GM23338 (cell line): ENCODE measurements around the gene RPTOR.

Experiments
- EZH2 ChIP-seq: fragments of 200-600 bp; sonication (generic); IDR thresholded peaks from one replicate; pipeline ENCODE4 v1.8.0; 2017; ENCODE audit warnings: antibody characterized with exemption, mild to moderate bottlenecking, low read depth; ENCODE audit not compliant: unreplicated experiment
- EZH2phosphoT487 ChIP-seq: fragments of 200-600 bp; sonication (generic); IDR thresholded peaks from one replicate; pipeline ENCODE4 v1.8.1; 2018; ENCODE audit warnings: antibody characterized with exemption; ENCODE audit not compliant: unreplicated experiment
- NANOG ChIP-seq: IDR thresholded peaks from 2 replicates; pipeline ENCODE4 v1.6.1; 2016; ENCODE audit warnings: antibody characterized with exemption, borderline replicate concordance
- POLR2AphosphoS5 ChIP-seq: IDR thresholded peaks from 2 replicates; pipeline ENCODE4 v1.6.1; 2016; ENCODE audit warnings: antibody characterized with exemption, low read depth
- ZNF114 ChIP-seq: fragments of 250-450 bp; sonication (Bioruptor Pico); IDR thresholded peaks from 2 replicates; pipeline ENCODE4 v1.5.0; 2020; ENCODE audit warnings: mild to moderate bottlenecking, moderate library complexity
- TF ChIP-seq, protein P1 (sequence below), 2 experiments: fragments of 200-600 bp in 1 of 2; sonication (generic) in 1 of 2; conservative IDR thresholded peaks; 2 replicates each; pipeline versions ENCODE4 v1.5.1 to v1.6.1; 2016 to 2017; ENCODE audit warnings: antibody characterized with exemption in 2 of 2, low read depth in 2 of 2, mild to moderate bottlenecking in 2 of 2, moderate library complexity in 1 of 2
- TF ChIP-seq, protein P2 (sequence below): IDR thresholded peaks from one replicate; pipeline ENCODE4 v1.6.1; 2018; ENCODE audit warnings: antibody characterized with exemption; ENCODE audit not compliant: unreplicated experiment

DNA sequence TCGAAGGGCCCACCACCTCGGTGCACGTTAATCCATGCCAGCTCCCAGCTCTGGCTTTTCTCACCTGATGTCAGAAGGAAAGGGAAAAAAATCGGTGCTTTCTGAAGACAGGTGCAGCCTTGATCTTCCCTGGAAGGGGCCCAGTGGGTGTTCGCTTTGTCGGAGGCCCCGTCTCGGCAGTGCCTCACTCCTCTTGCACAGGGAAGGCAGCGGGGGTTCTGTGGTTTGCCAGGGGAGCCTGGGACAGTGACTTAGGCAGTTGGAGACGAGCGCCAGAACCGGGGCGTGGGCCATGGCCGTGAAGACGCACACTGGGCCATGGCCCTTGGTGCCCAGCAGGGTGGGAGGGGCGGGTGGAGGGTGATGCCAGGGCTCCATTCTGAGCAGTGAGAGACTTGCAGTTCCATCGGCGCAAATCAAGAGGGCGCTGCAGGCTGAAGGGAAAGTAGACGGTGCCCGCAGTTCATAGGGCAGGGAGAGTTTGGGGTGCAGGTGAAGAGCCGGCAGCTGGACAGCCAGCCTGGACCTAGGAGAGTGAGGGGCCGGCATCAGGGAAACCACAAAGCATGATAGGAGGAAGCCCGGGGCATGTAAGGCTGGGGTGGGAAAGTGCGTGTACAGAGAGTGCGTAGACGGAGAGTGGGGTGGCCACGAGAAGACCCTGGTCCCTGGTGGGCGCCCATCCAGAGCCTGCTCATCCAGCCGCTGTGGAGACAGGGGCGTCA, 345.7 kb downstream of the RPTOR start:
- TF ChIP-seq, protein P1, sequence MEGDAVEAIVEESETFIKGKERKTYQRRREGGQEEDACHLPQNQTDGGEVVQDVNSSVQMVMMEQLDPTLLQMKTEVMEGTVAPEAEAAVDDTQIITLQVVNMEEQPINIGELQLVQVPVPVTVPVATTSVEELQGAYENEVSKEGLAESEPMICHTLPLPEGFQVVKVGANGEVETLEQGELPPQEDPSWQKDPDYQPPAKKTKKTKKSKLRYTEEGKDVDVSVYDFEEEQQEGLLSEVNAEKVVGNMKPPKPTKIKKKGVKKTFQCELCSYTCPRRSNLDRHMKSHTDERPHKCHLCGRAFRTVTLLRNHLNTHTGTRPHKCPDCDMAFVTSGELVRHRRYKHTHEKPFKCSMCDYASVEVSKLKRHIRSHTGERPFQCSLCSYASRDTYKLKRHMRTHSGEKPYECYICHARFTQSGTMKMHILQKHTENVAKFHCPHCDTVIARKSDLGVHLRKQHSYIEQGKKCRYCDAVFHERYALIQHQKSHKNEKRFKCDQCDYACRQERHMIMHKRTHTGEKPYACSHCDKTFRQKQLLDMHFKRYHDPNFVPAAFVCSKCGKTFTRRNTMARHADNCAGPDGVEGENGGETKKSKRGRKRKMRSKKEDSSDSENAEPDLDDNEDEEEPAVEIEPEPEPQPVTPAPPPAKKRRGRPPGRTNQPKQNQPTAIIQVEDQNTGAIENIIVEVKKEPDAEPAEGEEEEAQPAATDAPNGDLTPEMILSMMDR (conservative IDR thresholded peaks at IDR 0.05; ENCODE audit: low read depth in 2 of 2): peak; percentile 22 to 33; a peak in 3 of 4 replicates
- TF ChIP-seq, protein P2, sequence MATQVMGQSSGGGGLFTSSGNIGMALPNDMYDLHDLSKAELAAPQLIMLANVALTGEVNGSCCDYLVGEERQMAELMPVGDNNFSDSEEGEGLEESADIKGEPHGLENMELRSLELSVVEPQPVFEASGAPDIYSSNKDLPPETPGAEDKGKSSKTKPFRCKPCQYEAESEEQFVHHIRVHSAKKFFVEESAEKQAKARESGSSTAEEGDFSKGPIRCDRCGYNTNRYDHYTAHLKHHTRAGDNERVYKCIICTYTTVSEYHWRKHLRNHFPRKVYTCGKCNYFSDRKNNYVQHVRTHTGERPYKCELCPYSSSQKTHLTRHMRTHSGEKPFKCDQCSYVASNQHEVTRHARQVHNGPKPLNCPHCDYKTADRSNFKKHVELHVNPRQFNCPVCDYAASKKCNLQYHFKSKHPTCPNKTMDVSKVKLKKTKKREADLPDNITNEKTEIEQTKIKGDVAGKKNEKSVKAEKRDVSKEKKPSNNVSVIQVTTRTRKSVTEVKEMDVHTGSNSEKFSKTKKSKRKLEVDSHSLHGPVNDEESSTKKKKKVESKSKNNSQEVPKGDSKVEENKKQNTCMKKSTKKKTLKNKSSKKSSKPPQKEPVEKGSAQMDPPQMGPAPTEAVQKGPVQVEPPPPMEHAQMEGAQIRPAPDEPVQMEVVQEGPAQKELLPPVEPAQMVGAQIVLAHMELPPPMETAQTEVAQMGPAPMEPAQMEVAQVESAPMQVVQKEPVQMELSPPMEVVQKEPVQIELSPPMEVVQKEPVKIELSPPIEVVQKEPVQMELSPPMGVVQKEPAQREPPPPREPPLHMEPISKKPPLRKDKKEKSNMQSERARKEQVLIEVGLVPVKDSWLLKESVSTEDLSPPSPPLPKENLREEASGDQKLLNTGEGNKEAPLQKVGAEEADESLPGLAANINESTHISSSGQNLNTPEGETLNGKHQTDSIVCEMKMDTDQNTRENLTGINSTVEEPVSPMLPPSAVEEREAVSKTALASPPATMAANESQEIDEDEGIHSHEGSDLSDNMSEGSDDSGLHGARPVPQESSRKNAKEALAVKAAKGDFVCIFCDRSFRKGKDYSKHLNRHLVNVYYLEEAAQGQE: no peak
- TF ChIP-seq POLR2AphosphoS5: no peak
- TF ChIP-seq EZH2phosphoT487: no peak
- TF ChIP-seq EZH2: no peak
- TF ChIP-seq NANOG: no peak
- TF ChIP-seq ZNF114 (CRISPR knock-in tag): no peak
